NCI-H460 (cell line): ENCODE results near the gene LRRN2. TPM values are rescaled to one million over a fixed set of nuclear protein-coding genes. Genes with fewer than 3 reads are reported as not detected.

Experiments
- DNase-seq: peaks from one replicate; pipeline ENCODE4 v3.0.0-alpha.2; 2016; ENCODE audit warnings: low read depth; ENCODE audit errors: extremely low read depth
- total RNA-seq: library from RNA; depleted of rRNA; stranded (reverse); fragments of >200 nt; shearing (Covaris generic); gene quantifications from 2 replicates; pipeline ENCODE4 v1.2.3, GENCODE V29; 2014

Gene LRRN2
- total RNA-seq, 1 experiment from 2014 or later: 0.82 TPM

- no peak for DNase-seq
Measured at GRCh38 chr1:204611036-204611435, 74.5 kb downstream of the LRRN2 start.

- DNase-seq: no peak
Measured at GRCh38 chr1:204607910-204608309, 77.6 kb downstream of the LRRN2 start.

DNA sequence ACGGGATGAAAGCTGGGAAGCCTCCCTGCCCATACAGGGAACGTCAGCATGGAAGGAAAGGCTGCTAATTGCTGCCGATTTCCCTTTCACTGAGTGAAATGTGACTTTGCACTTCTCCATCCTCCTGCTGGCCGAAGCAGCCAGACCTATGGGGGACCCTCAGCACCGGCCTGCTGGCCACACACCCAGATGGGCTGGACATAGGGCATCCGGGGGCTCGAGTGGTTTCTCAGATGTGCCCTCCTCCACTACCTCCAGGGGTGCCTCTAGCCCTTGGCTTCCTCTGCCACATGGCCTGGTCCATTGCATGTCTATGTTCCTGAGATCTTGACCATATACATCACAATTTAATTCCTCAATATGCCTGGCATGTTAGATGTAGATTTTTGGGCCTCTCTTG is 79.7 kb downstream of the LRRN2 start:
- DNase-seq: no peak

DNA sequence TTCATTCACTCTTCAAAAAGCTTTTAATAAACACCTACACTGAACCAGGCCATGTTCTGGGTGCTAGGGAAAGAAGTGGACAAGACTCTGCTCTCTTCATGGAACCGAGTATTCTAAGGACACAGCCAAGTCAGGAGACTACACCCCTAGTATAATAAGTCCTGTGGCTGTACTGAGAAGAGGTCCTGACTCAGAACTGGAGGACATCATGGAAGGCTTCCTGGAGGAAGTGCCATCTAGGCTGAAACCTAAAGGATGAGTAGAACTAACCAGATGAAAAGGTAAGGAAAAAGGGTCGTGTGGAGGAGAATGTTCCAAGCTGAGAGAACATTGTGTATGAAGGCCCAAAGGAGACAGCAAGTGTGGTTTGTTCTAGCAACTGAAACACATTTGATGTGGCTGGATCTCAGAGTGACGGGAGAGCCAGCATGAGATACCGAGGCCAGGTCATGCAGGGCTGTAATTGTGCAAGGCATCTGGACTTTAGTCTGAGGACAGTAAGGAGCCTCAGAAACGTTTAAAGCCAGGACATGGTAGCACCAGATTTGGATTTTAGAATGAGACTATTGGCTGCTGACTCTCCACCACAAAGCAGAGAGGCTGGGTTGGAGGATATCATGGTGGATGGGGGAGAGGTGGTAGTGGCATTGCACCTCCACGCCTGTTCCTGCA is 82.5 kb downstream of the LRRN2 start:
- no peak for DNase-seq

DNA sequence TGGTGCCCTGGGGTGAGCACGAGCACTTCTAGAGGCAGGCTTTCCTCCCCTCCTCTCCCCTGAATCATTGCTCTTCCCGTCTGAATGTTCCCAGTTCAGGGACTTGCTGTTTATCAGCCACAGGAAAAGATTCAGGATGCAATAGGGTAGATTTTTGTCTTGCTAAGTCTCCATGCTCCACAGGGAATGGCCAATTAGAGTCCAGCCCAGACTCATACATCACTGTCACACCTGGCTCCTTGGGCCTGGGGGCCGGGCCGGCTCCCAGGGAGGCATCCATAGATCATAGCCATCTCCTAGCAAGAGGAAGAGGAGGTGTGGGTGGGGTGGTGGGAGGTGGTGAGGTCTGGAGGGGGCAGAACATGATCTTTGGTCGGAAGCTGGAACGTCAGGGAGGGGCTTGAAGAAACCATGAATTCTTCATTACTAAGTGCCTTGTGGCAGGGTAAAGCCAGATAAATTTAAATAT is 83.4 kb downstream of the LRRN2 start:
- DNase-seq: no peak

GRCh38 chr1:204600968-204601367 is 84.6 kb downstream of the LRRN2 start:
- no peak for DNase-seq

GRCh38 chr1:204600203-204600602 is 85.3 kb downstream of the LRRN2 start:
- no peak for DNase-seq

DNA sequence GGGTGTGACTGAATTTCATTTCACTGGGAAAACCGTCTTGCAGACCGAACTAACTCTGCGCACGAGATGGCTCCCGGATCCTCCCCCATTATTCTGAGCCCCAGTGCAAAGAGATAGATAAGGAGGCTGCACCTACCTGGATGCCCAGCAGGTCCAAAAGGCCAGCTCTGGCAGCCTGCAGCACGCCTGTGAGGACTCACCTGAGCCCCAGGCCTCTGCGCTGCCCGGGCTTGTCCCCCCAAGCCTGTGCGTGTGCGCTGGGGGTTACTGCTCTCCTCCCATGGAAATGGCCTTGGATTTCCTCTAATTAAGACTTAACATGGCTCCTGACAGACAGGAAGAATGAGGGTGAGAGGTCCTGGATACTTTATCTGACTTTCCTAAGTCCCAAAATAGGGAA is 85.9 kb downstream of the LRRN2 start:
- no peak for DNase-seq

DNA sequence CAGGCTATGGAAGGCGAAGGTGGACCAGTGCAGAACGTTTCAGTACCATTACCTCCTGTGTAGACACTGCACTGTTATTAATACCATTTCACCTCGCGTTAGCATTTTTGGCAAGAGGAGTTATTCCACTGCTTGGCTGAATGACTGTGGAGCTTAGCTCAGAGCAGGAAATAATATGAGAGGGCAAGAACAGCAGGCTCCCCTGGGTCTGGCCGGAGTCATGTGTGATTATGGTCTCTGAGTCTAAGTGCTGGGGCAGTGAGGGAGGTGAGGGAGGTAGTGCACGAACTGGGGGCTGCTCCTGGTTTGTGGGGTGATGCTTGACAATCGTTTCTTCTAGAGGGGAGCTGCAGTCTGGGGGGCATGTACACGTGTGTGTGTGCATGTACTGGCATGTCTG is 86.4 kb downstream of the LRRN2 start:
- DNase-seq: no peak

GRCh38 chr1:204598319-204598969 is 87.1 kb downstream of the LRRN2 start:
- DNase-seq: no peak

DNA sequence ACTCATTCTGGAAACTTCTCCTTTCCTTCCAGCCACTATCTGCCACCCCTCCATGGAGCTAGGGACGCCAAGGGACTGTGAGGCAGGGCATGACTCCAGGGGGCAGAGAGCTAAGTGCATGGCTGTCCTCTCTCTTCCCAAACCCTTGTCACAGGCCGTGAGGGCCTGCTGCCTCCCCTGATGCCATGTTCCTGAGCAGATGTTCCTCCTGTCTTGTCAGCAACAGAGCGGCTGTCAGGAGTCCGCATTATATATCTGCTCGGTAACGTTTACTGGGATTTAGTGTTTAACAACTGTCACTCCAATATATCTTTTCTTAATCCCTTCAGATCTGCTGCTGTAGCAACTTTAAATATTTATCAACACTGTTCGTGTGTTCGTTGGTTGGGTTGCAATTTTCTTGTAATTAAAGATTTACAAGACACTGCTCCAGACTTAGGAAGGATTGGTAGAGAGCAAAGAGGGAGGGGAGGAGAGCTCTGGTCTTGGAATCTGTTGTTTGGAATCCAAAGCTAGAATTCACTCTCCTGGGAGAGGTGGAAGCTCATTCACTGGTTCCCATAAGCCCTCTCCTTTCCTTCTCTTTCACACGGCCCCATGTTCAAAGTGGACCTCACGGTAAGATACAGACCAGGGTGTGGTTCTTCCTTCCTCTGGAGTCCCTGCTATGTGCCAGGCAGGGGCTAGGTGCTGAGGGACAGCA is 93.1 kb downstream of the LRRN2 start:
- no peak for DNase-seq

DNA sequence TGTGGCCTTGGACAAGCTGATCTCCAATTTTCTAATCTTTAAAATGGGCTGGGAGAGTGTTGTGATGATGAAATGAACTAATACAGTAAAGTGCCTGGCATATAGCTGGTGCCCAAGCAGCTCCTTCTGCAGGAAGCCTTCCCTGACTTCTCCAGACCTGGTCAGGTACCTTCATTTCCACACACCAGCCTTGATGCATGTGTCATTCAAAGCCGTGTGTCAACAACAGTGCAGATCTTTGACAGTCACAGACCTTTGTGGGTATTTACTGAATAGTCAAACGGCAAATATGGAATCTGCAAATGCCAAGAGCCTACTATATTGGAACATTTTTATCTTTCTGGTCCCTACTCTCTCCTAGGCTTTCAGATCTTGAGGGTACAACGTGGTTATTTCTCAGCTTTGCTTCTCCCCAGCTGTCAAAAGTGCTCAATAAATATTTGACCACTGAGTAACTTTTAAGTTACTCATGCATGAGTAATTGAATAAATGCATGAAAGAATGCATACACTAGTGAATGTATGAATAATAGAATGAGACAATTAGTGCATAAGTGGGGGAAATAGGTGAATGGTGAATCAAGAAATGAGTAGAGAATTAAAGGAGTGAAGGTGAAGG is 94.0 kb downstream of the LRRN2 start:
- no peak for DNase-seq

- DNase-seq: no peak
Measured at GRCh38 chr1:204589409-204590038, 96.0 kb downstream of the LRRN2 start.

DNA sequence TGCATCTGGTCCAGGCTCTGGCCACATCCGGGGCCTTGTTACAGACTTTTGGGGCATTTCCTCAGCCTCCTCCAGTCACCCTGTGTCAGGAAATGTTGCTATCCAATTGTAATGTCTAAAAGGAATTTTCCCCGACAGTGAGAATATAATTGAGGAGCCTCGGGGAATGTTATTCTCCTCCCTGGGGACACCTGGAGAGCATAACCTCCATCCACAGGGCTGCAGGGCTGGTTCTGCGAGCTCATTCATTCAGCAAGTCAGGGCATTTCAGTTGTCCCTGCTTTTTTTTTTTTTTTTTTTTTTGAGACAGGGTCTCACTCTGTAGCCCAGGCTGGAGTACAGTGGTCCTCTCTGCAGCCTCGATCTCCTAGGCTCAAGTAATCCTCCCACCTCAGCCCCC is 96.7 kb downstream of the LRRN2 start:
- no peak for DNase-seq

DNA sequence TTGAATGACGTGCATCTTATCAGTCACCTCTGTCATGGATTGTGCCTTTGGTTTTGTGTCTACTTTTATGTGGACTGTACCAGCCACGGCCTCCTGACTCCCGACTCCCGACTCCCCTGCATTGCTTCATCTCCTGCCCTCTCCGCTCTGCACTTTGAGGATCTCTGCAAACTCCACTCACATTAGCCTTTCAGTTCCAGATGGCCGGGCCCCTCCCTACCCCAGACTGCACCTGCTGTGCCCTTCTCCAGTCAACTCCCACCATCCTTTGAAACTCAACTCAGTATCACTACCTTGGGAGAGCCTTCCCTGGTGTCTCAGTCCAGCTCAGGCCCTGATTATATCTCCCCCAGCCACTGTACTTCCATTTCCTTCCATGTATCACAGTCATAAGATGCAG is 97.9 kb downstream of the LRRN2 start:
- DNase-seq: no peak

DNA sequence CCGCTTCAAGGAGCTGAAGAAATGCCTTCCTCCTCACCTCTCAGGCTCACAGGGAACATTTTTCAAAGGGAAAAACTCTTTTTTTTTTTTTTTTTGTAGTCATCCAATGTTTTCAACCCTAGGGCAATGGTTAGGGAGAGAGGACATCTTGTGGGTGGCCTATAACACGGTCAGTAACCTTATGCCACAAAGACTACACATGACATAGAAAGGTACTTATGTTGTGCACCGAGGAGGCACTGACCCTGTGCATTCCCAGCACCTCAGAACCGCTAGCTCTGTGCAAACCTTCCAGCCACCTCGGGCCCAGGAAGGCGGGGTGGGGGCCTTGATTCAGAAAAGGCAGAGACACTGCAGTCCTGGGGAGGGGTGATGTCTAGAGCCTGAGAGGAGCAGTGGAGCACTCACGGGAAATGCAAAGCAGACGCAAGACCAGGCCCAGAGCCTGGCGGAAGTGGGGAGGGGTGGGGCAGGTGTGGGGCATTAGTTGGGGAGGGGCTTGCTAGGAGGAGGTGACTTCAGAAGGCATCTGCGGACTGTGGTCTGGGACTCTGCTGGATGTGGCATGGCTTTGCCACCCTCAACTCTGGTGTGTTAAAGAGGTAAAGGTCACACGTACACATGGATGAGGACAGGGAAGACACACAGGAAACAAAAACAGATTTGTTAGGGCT is 100.7 kb downstream of the LRRN2 start:
- DNase-seq: no peak

- DNase-seq: no peak
Measured at GRCh38 chr1:204583909-204584632, 101.5 kb downstream of the LRRN2 start.

DNA sequence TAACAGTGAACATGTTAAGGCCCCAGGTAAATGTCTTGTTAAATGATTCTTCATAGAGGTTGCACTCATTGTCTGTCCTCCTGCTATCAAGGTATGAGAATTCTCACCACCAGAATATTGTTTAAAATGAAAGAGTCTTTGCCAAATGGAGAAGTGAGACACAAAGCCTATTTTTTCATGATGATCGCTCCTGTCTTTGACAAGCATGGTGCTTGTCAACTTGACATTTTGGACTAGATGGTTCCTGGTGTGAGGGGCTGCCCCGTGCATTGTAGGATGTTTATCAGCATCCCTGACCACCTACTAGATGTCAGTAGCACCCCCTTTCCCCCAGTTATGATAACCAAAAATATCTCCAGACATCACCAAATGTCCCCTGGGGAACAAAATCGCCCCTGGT is 103.8 kb downstream of the LRRN2 start:
- DNase-seq: no peak

- no peak for DNase-seq
Measured at GRCh38 chr1:204580862-204581261, 104.7 kb downstream of the LRRN2 start.

- DNase-seq: no peak
Measured at GRCh38 chr1:204579681-204580080, 105.9 kb downstream of the LRRN2 start.
